ENCODE data around the gene FBXO27. TPM values are rescaled to one million over a fixed set of nuclear protein-coding genes. Genes with fewer than 3 reads are reported as not detected.

FBXO27 gene
- total RNA-seq, 1 donor from 2014 or later, result 0.24 TPM

- DNase-seq (no peak), ATAC-seq (ENCODE audit: low read depth) (no peak)
- intact Hi-C loops (cut with micrococcal nuclease), result no loop called here
- H3K4me3 Mint-ChIP-seq, result no peak overlapping the region
- H3K36me3 Mint-ChIP-seq (ENCODE audit: low read depth), result no peaks in the 10 kb centered on the region
- ChIA-PET POLR2A (no interaction called here), CTCF (interaction anchor here (1.0 kb wide), 1 partner anchor 275 kb away, joined by 4 read pairs; no protein-coding TSS in a partner anchor)
- no peak for TF ChIP-seq CTCF (IDR thresholded peaks at IDR 0.05)
- H3K9me3 Mint-ChIP-seq, result peaks cover 2% of the 10 kb centered on the region
- H3K4me1 Mint-ChIP-seq, result no peaks in the 10 kb centered on the region
- H3K27me3 Mint-ChIP-seq, result peaks cover 5% of the 10 kb centered on the region
- H3K27ac Mint-ChIP-seq, result no peak overlapping the region
Observed at GRCh38 chr19:39052846-39053245, 20.5 kb upstream of the FBXO27 start.

- intact Hi-C loops (cut with micrococcal nuclease), result no loop called here
- Mint-ChIP-seq H3K9me3 (peaks cover 2% of the 10 kb centered on the region), H3K4me1 (no peaks in the 10 kb centered on the region), H3K4me3 (no peak overlapping the region), H3K27me3 (peaks cover 3% of the 10 kb centered on the region), H3K27ac (no peak overlapping the region), H3K36me3 (ENCODE audit: low read depth) (no peaks in the 10 kb centered on the region)
- peak; percentile 56 for DNase-seq
- TF ChIP-seq CTCF (IDR thresholded peaks at IDR 0.05), result peak; percentile 66
- ChIA-PET CTCF (interaction anchor here (1.0 kb wide), 1 partner anchor 276 kb away, joined by 4 read pairs; no protein-coding TSS in a partner anchor), POLR2A (no interaction called here)
- no peak for ATAC-seq (ENCODE audit: low read depth)
Observed at GRCh38 chr19:39052243-39052746, 19.9 kb upstream of the FBXO27 start.

GRCh38 chr19:39047073-39047472 lies 14.7 kb upstream of the FBXO27 start:
- intact Hi-C loops (cut with micrococcal nuclease), result no loop called here
- H3K36me3 Mint-ChIP-seq (ENCODE audit: low read depth), result no peaks in the 10 kb centered on the region
- TF ChIP-seq CTCF (IDR thresholded peaks at IDR 0.05), result no peak
- DNase-seq (no peak), ATAC-seq (ENCODE audit: low read depth) (no peak)
- no peak overlapping the region for H3K4me3 Mint-ChIP-seq
- no peak overlapping the region for H3K27ac Mint-ChIP-seq
- POLR2A ChIA-PET, result no interaction called here
- H3K4me1 Mint-ChIP-seq, result no peaks in the 10 kb centered on the region
- H3K9me3 Mint-ChIP-seq, result peaks cover 2% of the 10 kb centered on the region
- CTCF ChIA-PET, result no interaction called here
- H3K27me3 Mint-ChIP-seq, result no peaks in the 10 kb centered on the region

GRCh38 chr19:39046037-39046821 lies 13.9 kb upstream of the FBXO27 start:
- no peak for ATAC-seq (ENCODE audit: low read depth)
- H3K4me3 Mint-ChIP-seq, result no peak overlapping the region
- no peak overlapping the region for H3K27ac Mint-ChIP-seq
- H3K4me1 Mint-ChIP-seq, result no peaks in the 10 kb centered on the region
- H3K36me3 Mint-ChIP-seq (ENCODE audit: low read depth), result no peaks in the 10 kb centered on the region
- no peak for DNase-seq
- H3K27me3 Mint-ChIP-seq, result no peaks in the 10 kb centered on the region
- no peak for TF ChIP-seq CTCF (IDR thresholded peaks at IDR 0.05)
- peaks cover 2% of the 10 kb centered on the region for H3K9me3 Mint-ChIP-seq
- CTCF ChIA-PET, result no interaction called here
- intact Hi-C loops (cut with micrococcal nuclease), result no loop called here
- POLR2A ChIA-PET, result no interaction called here

- Mint-ChIP-seq H3K27ac (no peak overlapping the region), H3K4me3 (no peak overlapping the region), H3K4me1 (no peaks in the 10 kb centered on the region), H3K9me3 (peaks cover 2% of the 10 kb centered on the region), H3K36me3 (ENCODE audit: low read depth) (no peaks in the 10 kb centered on the region), H3K27me3 (no peaks in the 10 kb centered on the region)
- intact Hi-C loops (cut with micrococcal nuclease), result no loop called here
- DNase-seq (no peak), ATAC-seq (ENCODE audit: low read depth) (no peak)
- ChIA-PET CTCF (no interaction called here), POLR2A (no interaction called here)
- TF ChIP-seq CTCF (IDR thresholded peaks at IDR 0.05), result no peak
Observed at GRCh38 chr19:39045506-39045905, 13.2 kb upstream of the FBXO27 start.
